GM21526 (cell line): ENCODE results near the gene UGT2B15.
"Not testable (repeated sequence)": the region's sequence is repeated elsewhere in the genome, so short reads cannot be mapped to it uniquely, and the experiment has no call there.

Experiments
- ATAC-seq: cut with Tn5 transposase; IDR thresholded peaks from one replicate; pipeline ENCODE4 v1.9.1; 2021; ENCODE audit warnings: moderate library complexity; ENCODE audit not compliant: unreplicated experiment, low FRiP score

Gene UGT2B15

GRCh38 chr4:68670479-68670939 lies at the start of gene UGT2B15:
Gene UGT2B15 (minus strand): TSS chr4:68670652. CDS start chr4:68670618, 34 bp downstream.
- not testable (repeated sequence) for ATAC-seq

GRCh38 chr4:68719075-68719473 lies 48.6 kb upstream of the UGT2B15 start:
- no peak for ATAC-seq

DNA sequence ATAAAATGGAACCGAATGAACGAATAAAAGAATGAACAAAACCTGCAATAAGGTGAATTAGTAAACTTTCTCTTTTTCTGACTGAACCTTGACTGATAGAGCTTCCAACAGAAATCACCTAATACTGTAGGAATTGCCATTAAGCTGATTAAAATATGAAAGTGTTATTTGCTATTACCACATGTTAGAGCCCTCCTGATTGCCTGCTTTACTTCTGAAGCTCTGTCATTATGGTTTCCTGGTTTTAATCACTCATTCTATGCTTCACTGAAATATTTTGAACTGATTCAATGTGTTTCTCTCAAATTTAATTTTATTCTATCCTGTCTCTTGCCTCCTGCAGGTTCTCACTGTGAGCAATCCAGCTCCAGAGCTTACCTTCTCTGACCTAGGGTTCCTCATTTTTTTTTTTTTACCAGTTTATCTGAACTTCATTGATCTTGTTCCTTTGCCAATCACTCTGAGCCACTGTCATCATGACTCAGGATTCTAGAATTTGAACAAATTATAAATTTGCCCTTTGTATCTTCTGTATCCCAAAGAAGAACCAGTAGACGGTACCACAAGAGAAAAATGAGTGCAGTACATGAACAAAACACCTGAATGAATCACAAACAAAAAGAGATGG lies 48.1 kb upstream of the UGT2B15 start:
- no peak for ATAC-seq

GRCh38 chr4:68717999-68718398 lies 47.5 kb upstream of the UGT2B15 start:
- ATAC-seq: no peak

DNA sequence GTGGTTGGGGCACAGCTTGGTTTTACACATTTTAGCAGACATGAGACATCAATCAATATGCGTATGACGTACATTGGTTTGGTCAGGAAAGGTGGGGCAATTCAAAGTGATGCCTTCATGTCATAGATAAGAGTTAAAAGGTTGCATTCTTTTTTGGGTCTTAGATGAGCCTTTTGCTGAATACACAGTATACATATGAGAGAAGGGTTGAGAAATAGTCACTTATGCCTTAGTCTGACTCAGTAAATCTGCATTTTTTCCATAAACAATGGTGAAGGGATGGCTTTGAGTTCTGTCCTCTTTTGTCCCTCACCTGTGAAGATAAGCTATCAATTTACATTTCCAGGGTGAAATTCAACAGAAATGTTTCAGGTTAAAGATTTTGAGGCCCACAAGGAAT lies 43.9 kb upstream of the UGT2B15 start:
- ATAC-seq: no peak

- ATAC-seq: no peak
Observed at GRCh38 chr4:68712207-68712606, 41.8 kb upstream of the UGT2B15 start.

DNA sequence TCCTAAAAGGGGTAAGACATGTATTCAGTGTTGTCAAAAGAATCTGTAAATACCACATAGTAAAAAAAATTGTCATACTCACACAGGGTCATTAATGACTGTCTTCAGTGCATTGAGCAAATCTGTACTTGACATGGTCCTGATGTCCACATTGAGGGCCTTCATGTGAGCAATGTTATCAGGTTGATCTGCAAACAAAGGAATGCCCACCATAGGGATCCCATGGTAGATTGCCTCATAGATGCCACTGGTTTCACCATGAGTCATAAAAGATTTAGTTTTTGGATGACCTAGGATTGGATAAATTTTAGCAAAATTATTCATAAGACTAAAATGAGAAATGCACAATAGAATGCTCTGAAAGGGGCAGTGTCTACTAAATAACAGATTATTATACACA lies 38.1 kb upstream of the UGT2B15 start:
- no peak for ATAC-seq

DNA sequence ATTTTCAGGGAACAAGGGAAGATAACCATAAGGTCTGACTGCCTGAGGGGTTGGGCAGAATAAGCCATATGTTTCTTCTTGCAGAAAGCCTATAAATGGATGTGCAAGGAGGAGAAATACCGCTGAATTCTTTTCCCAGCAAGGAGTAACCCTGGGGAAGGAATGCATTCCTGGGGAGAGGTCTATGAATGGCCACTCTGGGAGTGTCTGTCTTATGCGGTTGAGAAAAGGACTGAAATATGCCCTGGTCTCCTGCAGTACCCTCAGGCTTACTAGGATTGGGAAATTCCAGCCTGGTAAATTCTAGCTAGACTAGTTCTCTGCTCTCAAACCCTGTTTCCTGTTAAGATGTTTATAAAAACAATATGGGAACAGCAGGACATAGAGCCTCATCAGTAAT lies 32.7 kb upstream of the UGT2B15 start:
- not testable (repeated sequence) for ATAC-seq

- ATAC-seq: no peak
Observed at GRCh38 chr4:68700152-68700551, 29.7 kb upstream of the UGT2B15 start.

DNA sequence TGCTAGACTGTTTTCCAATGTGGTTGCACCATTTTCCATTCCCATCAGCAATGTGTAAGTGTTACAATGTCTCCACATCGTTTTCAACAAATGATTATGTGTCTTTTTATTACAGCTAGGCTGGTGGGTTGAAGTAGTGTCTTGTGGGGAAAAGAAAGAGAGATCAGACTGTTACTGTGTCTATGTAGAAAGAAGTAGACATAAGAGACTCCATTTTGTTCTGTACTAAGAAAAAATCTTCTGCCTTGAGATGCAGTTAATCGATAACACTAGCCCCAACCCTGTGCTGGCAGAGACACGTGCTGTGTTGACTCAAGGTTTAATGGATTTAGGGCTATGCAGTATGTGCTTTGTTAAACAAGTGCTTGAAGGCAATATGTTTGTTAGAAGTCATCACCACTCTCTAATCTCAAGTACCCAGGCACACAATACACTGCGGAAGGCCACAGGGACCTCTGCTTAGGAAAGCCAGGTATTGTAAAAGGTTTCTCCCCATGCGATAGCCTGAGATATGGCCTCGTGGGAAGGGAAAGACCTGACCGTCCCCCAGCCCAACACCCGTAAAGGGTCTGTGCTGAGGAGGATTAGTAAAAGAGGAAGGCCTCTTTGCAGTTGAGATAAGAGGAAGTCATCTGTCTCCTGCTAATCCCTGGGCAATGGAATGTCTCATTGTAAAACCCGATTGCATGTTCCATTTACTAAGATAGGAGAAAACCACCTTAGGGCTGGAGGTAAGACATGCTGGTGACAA lies 23.0 kb upstream of the UGT2B15 start:
- no peak for ATAC-seq

DNA sequence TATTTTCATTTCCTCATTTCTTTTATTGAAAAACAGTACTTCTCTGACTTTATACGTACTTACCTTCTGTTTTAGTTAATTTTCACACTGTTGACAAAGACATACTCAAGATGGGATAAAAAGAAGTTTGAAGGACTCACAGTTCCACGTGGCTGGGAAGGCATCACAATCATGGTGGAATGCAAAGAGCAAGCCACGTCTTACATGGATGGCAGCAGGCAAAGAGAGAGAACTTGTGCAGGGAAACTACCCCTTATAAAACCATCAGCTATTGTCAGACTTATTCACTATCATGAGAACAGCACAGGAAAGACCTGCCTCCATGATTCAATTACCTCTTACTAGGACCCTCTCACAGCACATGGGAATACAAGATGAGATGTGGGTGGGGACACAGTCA lies 20.7 kb upstream of the UGT2B15 start:
- ATAC-seq: no peak

DNA sequence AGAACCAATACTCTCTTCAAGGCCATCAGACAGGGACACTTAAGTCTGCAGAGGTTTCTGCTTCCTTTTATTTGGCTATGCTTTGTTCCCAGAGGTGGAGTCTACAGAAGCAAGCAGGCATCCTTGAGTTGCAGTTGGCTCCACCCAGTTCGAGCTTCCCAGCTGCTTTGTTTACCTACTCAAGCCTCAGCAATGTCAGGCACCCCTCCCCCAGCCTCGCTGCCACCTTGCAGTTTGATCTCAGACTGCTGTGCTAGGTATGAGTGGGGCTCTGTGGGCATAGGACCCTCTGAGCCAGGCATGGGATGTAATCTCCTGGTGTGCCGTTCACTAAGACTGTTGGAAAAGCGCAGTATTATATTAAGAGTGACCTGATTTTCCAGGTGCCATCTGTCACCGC lies 12.6 kb upstream of the UGT2B15 start:
- no peak for ATAC-seq

- not testable (repeated sequence) for ATAC-seq
Observed at GRCh38 chr4:68681298-68681697, 10.8 kb upstream of the UGT2B15 start.

GRCh38 chr4:68673143-68673542 lies 2.7 kb upstream of the UGT2B15 start:
- no peak for ATAC-seq

DNA sequence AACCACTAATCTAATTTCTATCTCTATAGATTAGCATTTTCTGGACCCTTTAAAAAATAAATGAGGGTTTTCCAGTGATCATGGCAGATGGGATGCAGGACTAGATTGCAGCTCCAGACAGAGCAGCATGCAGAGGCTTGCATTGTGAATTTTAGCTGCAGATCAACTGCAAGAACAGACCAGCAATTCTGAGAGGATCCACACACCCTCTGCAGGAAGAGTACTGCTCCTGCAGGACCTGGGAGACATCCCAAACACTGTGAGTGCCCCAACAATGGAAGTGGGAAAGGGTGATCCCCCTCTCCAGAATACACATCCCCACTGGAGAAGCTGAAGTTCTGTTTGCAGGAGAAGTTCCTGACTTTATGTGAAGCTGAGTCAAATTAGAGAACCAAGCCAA lies 765 bp upstream of the UGT2B15 start:
- ATAC-seq: not testable (repeated sequence)

- not testable (repeated sequence) for ATAC-seq
Observed at GRCh38 chr4:68668537-68669163, 1.8 kb downstream of the UGT2B15 start.

GRCh38 chr4:68667551-68667950 lies 2.9 kb downstream of the UGT2B15 start:
- not testable (repeated sequence) for ATAC-seq

- ATAC-seq: not testable (repeated sequence)
Observed at GRCh38 chr4:68664721-68665120, 5.7 kb downstream of the UGT2B15 start.

- not testable (repeated sequence) for ATAC-seq
Observed at GRCh38 chr4:68662836-68663574, 7.4 kb downstream of the UGT2B15 start.

GRCh38 chr4:68658672-68659071 lies 11.8 kb downstream of the UGT2B15 start:
- no peak for ATAC-seq
